GM19397 (cell line): ENCODE measurements around the gene C19orf44.

Source experiments
- ATAC-seq: cut with Tn5 transposase; IDR thresholded peaks from one replicate; pipeline ENCODE4 v1.9.1; 2021; ENCODE audit warnings: mild to moderate bottlenecking, moderate library complexity; ENCODE audit not compliant: unreplicated experiment

Gene C19orf44

DNA sequence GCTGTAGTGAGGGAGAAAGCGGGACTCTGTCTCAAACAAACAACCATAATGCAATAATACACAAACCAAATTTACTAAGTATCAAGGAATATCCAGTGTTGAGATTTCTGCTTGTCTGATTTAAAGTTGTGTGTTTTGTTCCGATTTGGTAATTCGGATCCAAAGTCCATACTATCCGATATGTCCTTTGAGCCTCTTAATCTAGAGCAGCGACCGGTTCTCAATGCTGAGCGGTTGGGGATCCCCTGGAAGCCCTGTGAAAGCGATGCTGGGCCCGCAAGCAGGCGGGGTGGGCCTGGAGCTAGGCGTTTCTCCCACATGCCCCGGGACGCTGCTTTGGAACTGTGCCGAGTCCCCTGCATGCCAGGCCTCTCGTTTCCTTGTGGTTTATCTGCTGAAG, 20.2 kb downstream of the C19orf44 start:
- ATAC-seq = no peak

DNA sequence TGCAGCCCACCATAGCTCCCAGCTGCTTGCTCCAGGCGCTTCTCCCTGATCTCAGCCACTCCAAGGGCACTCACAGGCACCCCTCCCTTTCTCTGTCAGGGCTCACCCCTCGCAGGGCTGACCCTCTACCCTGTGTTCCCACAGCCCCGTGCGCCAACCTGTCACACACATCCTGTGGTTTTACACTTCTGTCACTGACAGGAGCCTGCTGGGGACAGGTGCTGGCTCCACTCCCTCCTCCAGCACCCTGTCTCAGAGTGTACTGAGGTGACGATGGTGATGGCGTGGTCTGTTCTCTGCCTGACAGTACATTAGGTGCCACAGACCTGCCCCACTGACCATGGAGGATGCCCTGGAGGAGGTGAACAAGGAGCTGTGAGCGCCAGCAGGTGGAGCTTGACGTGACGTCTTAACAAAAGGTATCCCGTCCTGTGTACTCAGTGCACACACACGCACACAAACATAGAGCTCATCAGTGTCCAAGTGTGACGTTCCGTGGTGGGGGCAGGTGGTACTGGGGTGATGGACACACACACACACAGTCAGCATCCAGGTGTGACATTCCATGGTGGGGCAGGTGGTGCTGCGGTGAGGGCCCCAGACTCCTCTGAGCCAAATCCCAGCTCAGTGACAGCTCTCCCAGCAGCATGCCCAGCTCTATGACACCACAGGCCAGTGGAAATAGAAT, 20.9 kb downstream of the C19orf44 start:
- no peak for ATAC-seq

DNA sequence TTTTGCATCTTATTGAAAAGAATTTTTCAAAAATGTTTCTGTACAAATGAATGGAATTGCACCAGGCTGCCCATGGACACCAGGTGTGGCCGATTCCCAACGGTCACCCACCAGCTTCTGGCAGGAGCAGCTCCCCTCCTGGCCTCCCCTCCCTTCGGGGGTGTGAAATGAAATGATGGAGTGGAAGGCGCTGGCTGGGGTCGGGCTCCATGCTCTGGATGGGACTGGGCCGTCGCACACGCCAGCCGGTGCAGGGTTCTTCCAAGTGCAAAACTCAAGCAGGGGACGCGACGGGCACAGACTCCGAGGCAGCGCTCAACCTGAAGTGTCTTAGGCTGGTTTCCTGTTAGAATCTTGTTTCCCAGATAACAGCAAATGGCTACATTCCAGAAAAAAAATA, 21.9 kb downstream of the C19orf44 start:
- no peak for ATAC-seq

DNA sequence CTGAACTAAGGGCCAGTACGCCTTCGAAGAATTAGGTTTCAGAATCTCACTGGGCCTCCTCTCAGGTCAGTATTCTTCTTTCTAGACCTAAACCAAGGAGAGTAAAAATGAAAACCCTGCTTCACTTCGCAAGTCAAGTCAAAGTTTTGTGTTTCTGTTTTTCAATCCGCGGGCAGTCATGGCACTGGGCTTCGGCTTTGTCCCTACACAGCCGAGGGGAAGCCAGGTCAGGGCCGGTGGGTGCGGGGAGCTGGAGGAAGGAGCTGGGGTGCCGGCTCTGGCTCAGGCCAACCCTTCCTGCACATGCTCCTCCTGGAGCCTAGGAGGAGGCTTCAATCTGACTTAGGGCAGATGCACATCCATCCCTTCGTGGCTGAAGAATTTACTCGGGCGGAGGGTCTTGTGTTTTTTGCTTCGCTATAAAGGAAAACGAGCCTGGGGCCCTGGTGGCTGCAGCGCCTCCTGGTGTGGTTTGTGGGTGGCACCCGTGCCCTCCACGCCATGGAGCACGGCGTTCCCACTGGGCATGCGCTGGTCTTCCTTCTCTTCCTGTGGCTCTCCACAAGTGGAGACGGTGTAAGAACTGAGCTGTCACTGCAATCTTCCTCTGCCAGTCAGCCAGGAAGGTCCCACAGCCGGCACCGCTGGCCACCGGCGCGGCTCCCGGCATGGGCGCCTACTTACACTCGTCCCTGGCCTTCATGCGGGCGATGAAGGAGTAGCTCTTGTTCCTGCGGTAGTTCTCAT, 22.5 kb downstream of the C19orf44 start:
- ATAC-seq = no peak

DNA sequence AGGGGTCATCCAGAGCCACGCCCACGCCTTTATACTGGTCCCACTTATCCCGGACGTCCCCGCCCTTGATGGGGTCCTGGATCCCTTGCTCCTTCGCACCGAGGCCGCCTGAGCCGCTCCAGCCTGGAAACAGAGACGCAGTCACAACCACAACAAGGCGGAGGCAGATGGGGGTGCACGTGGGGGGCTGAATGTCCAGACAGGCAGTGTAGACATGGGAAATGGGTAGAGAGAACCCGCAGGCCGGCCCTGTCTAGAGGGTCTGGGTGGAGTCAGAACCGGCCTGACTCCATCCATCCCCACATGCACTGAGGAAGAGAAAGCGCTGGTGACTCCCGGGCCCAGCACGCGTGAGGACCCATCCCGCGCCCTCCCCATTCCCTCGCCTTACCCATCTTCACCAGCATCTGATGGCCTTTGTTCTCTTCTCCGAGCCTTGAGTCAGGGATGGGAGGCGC, 23.1 kb downstream of the C19orf44 start:
- ATAC-seq = no peak

DNA sequence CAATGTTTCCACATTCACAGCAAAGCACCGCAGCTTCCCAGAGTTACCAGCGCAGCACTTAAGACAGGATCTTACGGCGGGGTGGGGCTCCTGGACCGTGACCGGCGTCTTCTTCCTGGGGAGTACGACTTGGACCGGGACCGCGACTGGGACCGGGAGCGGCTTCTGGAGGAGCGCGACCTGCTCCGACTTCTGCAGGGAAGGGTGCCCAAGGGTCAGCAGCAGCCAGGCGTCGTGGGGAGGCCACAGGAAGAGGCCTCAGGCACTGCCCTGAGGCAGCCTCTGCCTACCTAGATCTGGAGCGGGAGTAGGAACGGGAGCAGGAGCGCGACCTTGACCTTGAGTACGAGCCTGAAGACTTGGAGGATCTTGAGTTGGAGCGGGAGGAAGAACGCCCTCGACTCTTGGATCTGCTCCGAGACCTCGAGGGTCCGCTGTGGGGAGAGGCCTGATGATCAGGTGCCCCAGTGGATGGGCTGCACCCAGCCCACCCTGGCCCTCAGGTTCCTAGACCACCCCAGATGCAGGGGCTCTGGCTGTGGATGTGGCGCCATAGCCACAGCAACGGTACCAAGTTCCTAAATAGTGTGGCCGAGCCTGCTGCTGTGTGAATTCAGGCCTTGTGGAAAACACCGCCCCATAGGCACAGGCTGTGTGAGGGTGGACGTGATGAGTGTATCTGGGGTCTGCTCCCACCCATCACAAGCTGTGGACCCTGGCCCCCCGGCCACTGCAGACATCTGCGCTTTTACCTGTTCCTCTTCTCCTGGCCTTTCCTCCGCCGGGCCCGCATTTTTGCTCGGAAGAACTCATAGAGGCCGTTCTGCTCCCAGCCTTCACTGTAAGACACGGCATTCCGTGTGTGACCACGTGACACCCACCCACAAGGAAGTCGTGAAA, 24.1 kb downstream of the C19orf44 start:
- ATAC-seq = no peak

DNA sequence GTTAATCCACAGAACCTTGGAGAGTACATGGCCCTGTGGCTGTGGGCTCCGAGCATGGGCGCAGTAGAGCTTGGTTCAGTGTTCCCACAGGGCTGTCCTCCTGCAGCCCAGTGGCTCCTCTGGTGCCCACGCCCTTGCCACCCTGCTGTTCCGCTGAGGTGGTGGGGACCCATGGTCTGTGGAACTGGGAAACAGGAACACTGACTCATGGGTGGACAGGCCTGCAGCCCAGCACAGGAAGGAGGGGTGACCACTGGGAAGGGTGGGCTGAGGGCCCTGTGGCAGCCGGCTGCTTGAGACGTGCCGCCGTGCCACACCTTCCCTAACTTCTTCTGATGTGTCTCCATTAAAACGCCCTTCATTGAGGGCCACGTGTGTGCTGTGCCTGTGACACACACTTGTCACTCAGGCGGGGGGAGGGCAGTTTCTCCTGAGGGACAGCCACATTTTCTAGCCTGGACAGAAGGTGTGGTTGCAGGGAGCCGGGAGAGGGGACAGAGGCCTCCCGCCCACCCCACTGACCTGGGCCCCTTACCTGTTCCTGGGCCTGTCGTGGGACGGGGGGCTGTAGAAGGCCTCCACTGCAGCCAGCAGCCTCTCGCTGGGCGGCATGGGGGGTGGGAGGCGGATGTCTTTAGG, 24.9 kb downstream of the C19orf44 start:
- ATAC-seq = no peak

DNA sequence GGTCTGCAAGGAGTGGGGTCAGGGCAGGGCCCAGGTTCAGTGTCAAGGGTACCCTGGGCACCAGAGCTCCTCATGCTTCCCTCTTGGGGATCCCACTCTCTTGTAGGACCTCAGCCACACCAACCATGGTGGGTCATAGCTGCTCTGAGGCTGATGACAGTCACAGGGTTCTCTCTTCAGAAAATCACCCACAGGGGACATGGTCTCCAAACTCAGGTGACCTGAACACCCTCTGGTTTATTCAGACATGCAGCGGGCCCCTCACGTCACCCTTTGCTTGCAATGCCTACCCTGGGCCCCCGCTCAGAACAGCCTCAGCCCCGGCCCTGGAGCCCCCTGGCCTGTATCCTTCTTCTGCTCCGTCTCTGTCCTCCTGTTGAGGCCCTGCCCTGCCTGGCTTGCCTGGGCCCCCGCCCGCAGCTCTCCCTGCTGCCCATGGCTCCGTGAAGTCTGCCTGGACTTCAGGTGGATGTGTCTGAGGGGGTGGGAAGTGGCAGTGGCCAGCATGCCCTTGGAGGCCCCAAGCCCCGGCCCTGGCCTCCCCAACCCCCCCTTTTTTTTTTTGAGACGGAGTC, 25.6 kb downstream of the C19orf44 start:
- ATAC-seq = no peak

DNA sequence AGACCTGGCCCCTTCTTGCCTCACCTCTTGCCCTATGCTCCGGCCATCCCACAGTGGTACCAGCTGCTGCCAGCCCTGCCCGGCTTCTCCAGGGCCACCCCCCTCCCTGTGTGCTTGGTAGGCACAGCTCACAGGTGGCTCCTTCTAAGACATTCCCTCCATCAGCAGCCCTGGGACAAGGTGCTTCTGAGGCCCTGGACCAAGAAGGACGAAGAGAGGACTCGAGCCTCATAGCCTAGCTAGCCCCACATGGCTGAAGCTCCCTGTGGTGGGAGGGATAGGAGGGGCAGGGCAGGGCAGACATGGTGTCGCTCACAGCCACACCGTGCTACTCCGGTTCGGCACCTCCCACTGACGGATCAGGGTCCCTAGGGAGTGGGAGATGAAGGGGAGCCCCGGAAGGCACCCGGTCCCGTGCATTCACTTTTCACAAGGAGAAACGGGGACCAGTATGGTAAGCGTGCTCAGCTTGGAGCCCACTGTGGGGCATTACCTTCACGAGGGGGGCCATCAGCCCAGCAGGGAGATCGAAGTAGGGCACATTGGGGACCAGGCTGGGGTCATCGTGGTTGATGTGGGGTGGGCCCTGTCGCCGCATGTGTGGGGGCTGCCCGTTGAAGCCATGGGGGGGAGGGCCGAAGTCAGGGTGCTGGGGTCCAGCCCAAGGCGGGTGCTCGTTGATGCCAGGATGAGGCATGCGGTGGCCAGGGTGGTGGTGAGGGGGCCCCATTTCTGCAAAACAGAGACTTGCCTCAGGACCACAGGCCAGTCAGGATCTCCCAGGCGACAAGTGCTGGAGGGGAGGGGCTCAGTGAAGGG, 26.6 kb downstream of the C19orf44 start:
- no peak for ATAC-seq

DNA sequence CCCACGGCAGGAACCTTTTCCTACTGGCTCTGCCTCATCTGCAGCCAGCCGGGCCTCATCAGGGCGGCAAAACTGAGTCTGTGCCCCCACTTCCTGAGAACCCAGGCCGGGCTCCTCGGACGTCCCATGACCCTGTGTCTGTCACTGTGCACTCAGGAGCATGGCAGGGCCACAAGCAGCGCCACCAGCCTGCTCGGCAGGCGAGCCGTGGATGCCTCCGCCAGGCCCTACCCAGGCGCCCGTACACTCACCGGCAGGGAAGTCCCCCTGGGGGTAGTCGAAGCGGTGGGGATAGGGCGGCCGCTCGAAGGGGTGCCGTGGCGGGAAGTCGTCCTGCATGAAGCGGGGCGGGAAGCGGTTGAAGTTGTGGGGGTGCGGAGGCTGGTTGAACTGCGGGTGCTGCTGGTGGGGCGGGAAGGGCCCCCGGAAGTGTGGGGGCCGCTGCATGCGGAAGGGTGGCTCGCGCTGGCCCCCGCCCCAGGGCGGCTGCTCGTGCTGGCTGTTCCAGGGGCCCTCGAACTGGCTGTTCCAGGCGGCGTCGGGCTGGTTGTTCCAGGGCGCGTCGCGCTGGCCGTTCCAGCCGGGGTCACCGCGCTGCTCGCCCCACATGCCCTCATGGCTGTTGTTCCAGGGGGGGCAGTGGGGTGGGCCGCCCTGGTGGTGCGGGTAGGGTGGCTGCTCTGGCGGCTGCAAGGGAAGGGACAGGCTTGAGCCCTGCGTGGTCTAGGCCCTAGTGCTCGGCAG, 29.0 kb downstream of the C19orf44 start:
- no peak for ATAC-seq

DNA sequence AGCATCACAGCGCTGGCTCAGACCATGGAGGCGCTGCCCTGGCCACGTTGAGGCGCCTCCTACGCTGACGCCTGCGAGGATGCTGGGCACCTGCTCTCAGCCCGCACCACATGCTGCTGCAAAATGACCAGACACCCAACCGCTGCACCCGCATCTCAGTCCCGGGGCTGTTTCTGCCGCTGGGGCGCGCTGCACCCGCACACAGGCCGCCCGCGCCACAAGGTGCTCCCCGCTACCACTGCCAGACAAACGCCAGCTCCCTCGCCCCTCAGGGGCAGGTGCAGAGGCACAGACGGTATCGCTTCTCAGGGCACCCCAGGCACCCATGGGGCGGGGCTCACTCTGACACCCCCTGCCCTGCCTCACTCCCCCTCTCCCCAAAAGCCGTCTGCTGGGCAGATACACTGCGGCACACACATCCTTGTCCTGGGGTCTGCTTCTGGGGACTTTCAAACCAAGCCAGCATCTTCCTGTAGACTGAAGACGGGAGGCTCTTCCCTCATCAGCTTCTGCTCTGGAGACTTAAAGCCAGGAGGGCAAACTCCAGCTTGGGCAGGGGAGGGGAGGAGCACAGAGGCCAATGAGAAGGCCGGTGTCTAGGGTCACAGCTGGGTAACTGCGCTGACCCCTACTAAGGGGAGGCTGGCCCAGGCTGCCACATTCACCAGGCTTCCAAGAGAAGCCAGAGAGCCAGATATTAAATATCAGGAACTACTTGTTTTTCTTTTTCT, 29.7 kb downstream of the C19orf44 start:
- ATAC-seq = no peak

DNA sequence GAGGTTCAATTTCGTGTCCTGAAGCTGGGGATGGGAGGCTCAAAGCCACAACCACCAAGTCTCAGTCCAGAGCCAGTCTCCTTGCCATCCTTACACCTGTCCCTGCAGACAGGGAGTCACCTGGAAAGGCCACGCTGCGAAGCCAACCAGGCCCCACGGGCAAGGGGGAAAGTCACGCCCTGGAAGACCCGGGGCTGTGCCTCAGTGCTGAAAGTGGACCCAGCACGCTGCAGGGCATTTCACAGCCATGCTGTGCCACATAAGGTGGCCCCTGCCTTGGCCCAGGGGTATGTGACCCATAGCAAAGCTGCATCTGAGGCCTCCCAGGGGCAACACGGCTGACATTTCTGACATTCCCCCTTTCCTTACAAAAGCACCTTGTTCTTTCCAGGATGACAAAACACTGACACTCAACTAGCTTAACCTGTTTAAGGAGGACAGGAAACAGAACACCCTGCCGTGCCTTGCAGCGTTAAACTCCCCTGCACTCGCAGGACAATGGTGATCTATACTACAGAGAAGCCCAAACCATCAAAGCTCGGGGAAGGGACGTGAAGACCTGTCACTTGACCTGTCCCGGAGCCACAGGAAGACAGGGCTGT, 31.2 kb downstream of the C19orf44 start:
- no peak for ATAC-seq

DNA sequence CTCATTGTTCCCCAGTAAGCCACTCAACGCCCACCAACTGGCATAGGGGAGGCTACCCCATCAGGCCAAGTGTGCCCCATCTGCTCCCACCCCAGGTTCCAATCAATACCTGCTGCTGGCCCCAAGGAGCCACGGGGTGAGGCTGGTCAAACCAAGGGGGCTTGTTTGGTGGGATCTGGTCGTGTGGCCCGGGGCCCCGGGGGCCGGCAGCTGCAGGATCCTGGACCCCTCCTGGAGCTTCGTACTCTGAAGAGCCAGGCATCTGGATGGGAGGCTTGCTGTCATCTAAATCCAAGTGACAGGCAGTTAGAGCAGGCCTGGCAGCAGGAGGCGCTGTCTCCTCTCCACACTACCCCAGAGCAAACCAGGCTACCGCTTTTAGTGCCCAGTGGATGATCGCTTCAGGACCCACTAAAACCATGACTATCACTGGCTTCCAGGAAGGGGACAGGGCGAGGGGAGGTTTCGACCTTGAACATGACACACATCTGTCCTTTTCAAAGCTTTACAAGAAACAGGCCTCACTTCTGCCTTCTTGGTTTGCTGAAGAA, 31.9 kb downstream of the C19orf44 start:
- no peak for ATAC-seq

DNA sequence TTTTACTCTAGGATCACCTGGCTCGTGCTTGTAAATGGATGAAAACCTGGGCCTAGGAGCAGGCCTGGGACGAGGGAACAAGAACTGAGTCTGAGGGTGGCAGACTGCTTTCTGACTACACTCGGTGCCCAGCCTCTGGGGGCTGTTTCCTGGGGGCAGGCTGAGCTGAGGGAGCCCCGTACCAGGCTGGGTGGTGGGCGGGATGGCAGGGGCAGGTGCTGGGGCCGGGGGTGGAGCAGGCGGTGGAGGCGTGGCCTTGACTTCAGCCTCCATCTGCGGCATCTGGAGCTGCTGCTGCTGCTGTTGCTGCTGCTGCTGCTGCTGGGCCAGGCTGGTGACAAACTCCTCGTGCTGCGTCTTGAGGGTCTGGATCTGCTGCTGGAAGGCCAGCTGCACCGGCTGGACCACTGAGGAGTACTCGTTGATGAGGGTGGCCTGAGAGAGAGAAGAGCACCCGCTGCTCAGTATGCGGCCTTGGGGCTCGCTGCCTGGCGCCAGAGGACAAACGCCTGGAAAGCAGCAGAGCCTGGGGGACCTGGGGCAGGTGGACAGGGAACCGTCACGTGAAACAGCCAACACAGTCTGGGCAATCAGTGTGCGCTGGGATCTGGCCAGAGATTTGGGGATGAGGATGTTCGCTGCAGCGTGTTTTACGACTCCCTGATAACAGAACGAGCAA, 33.4 kb downstream of the C19orf44 start:
- no peak for ATAC-seq

DNA sequence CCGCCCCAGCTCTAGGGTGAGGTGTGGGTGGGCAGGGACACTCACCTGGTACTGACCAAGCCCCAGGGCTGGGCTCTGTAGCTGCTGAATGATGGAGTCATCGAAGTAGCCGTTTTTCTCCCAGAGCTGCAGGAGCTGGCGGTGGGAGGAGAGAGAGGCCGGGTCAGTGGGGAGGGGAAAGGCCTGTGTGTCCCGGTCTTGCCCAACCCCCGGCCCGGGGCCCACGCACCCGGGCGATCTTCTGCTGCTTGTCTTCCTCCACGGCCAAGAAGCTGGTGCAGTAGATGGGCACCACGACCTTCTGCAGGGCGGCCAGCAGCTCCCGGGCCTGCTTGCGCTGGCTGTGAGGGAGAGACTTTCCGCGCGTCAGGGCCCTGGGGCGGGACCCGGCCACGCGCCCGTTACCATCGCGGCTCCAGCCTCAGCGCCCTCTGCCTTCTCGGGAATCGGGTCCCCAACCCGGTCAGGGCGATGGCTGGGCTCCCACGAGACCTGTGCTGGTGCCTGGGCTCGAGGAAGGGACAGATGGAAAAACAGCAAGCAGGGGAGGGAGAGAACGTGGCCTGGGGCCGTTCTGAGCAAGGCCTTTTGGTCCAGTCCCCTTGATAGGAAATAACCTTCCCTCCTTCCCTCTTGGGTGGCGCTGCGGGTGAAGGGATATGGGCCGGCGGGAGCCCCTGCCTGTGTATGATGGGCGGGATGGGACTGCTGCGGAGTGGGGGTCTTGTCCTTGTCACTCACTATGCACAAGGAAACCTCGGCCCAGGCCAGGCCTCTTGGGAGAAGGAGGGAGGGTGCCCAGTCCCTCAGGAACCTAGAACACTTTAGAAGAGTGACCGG, 34.6 kb downstream of the C19orf44 start:
- no peak for ATAC-seq

DNA sequence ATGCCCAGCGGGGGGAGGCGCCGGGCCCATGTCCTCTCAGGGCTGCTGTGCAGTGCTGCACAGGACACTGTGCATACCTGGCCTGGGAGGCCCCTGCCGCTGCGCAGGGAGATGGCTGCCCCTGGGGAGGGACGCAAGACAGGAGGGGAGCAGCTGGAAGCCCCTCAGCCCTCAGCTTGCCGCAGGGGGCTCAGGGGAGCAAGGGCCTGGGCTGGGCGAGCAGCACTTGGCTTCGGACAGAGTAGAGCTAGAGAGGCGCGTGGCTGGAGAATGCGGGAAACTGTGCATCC, 35.1 kb downstream of the C19orf44 start:
- ATAC-seq = no peak
